ENCODE data around the gene NAV3. TPM values are rescaled to one million over a fixed set of nuclear protein-coding genes. Genes with fewer than 3 reads are reported as not detected.

NAV3 gene
- polyA plus RNA-seq, 6 donors from 2014 or later, result not detected

- Mint-ChIP-seq H3K36me3 (no peaks in the 10 kb centered on the region), H3K4me1 (no peaks in the 10 kb centered on the region), H3K27me3 (no peaks in the 10 kb centered on the region), H3K27ac (no peak overlapping the region), H3K4me3 (no peak overlapping the region), H3K9me3 (no peaks in the 10 kb centered on the region)
- ATAC-seq (ENCODE audit: low read depth in 2 of 2), result no peak
- DNase-seq, result no peak
Measured at GRCh38 chr12:78167510-78167909, 336.8 kb downstream of the NAV3 start.

DNA sequence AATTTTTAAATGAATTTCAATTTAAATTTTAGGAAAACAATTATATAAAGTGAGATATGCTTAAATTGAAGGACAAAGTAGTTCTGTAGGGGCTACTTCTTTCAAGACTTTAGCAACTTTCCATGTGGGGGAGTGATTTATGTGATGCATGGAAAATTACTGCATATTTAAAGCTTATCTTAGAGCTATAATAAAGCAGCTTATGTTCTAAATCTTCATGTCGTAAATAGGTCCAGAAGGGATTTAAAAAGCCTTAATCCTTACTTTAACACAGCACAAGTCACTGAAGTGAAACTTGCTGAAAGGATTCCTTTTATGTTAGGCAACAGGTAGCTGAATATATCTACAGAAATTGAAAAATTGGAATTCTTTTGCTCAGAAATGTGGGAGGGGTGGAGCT, 340.4 kb downstream of the NAV3 start:
- H3K36me3 Mint-ChIP-seq, result no peaks in the 10 kb centered on the region
- ATAC-seq (ENCODE audit: low read depth in 2 of 2), result no peak
- H3K9me3 Mint-ChIP-seq, result no peaks in the 10 kb centered on the region
- H3K4me3 Mint-ChIP-seq, result no peak overlapping the region
- no peak overlapping the region for H3K27ac Mint-ChIP-seq
- no peaks in the 10 kb centered on the region for H3K4me1 Mint-ChIP-seq
- DNase-seq, result no peak
- H3K27me3 Mint-ChIP-seq, result no peaks in the 10 kb centered on the region

DNA sequence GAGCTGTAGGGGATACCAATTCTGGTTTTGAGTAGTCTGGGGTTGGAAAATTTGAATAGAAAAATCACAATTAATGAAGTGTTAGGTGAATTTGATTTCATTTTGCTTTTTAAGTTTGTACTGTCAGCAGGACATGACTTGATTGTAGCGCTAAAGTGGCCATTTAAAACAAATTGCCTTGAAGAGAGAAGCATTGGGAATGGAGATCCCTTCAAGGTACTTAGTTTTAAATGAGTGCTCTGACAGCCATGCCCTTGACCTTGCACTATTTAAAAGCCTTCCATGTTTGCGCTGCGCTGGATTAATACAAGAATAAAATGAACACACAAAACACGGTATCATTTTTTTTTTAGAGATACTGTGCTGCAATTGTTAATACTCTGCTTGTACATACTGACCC, 345.9 kb downstream of the NAV3 start:
- Mint-ChIP-seq H3K36me3 (no peaks in the 10 kb centered on the region), H3K4me1 (no peaks in the 10 kb centered on the region), H3K9me3 (no peaks in the 10 kb centered on the region), H3K27me3 (peaks cover 0 to 3% (median 0%) of the 10 kb centered on the region in 3 donors), H3K4me3 (no peak overlapping the region), H3K27ac (no peak overlapping the region)
- no peak for DNase-seq
- no peak for ATAC-seq (ENCODE audit: low read depth in 2 of 2)

DNA sequence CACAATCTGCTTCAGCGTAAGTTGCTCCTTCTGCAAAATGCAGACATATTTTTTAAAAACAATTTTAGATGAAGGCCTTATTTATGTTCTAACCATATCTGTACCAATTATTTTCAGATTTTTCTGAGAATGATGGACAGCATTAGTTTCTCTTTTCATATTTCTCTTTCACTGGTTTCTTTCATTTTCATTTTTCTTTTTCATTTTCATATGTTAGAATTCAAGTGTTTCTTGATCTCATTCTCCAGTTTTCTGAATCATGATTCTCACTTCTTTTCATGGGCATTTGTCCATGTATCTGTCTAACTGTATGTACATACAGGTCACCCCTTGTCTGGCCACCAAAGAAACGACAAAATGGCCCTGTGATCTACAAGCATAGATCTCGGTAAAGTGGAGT, 346.6 kb downstream of the NAV3 start:
- H3K27me3 Mint-ChIP-seq, result peaks cover 0 to 3% (median 0%) of the 10 kb centered on the region in 3 donors
- ATAC-seq (ENCODE audit: low read depth in 2 of 2) (no peak), DNase-seq (no peak)
- H3K9me3 Mint-ChIP-seq, result no peaks in the 10 kb centered on the region
- no peaks in the 10 kb centered on the region for H3K36me3 Mint-ChIP-seq
- H3K27ac Mint-ChIP-seq, result no peak overlapping the region
- H3K4me3 Mint-ChIP-seq, result no peak overlapping the region
- no peaks in the 10 kb centered on the region for H3K4me1 Mint-ChIP-seq

DNA sequence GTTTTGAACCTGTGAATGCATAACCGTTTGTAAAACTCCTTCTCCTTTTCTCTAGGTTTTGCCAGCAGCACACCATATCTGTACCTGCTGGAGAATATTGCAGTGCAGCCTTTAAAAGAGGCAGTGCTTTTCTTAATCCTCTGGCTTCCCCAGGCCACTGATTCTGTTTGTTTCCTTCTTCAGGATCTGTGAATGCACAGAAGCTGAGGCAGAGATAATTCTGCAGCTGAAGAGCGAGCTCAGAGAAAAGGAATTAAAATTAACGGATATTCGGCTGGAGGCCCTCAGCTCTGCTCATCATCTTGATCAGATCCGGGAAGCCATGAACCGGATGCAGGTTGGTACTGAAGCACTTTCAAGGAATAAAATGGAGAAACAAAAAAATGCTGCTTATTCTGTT, 348.7 kb downstream of the NAV3 start:
- Mint-ChIP-seq H3K27me3 (peaks cover 0 to 6% (median 0%) of the 10 kb centered on the region in 3 donors), H3K4me1 (no peaks in the 10 kb centered on the region), H3K36me3 (no peaks in the 10 kb centered on the region), H3K4me3 (no peak overlapping the region), H3K27ac (no peak overlapping the region), H3K9me3 (no peaks in the 10 kb centered on the region)
- ATAC-seq (ENCODE audit: low read depth in 2 of 2), result no peak
- DNase-seq, result no peak

DNA sequence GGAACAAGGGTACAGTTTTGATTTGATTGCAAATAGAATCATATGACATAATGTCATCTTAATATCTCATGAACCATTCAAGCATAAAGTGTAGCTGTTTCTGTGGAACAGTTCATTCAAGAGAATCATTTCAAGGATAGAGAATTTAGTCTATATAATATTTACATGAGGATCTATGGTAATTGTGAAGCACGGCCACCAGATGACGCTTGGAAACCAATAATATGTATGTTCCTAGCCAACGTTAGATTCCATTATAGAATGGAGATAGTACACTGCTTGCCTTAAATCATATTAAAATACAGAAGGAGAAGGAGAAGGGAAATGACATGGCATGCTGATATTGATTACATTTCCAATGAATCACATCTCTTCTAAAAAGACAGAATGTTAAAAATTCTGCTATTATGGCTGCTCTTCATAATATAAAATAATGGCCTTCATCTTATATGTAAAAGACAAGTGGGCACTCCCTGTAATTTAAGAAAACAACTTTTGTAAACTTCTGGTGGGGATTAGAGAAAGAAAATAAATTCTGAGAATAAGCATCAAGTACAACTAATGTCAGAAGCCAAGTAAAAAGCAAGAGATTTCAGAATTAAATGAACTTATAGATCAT, 351.0 kb downstream of the NAV3 start:
- ATAC-seq (ENCODE audit: low read depth in 2 of 2) (no peak), DNase-seq (no peak)
- Mint-ChIP-seq H3K27ac (no peak overlapping the region), H3K27me3 (peaks cover 0 to 6% (median 0%) of the 10 kb centered on the region in 3 donors), H3K9me3 (no peaks in the 10 kb centered on the region), H3K4me3 (no peak overlapping the region), H3K4me1 (no peaks in the 10 kb centered on the region), H3K36me3 (no peaks in the 10 kb centered on the region)

DNA sequence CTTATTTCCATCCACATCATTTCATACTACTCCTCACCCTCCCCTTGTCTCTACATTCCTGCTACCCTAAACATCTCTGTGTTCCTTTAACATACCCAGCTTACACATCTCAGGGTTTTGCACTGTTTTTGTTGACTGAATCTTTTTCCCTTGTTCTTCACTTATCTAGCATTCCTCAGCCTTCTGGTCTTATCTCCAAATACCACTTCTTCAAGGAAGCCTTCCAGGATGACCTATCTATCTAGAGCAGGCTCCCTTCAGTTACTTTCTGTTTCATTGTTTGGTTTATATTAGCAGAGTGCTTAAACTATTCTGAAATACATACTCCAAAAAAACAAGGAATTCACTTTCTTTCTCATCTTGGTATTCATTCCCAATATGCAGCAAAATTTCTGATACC, 353.1 kb downstream of the NAV3 start:
- Mint-ChIP-seq H3K4me3 (no peak overlapping the region), H3K9me3 (no peaks in the 10 kb centered on the region), H3K27ac (no peak overlapping the region), H3K4me1 (no peaks in the 10 kb centered on the region), H3K36me3 (no peaks in the 10 kb centered on the region), H3K27me3 (peaks cover 0 to 6% (median 0%) of the 10 kb centered on the region in 3 donors)
- no peak for ATAC-seq (ENCODE audit: low read depth in 2 of 2)
- DNase-seq, result no peak

DNA sequence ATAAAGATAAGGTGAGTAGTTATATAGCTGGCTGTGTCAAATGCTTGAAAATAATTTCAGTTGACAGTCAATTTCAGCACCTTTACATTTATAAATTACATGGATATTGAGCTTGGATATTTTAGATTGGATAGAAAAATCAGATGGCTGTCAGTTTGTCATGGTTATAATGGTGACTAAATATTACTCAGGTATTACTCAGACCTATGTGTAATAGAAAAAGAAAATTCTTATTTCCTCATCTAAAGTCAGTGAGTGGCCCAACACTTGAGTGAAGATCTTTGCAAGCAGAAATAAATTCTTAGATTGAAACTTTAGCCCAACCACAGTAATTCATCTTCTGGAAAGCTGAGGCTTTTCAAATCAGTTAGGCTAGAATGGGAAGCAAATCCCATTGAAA, 354.4 kb downstream of the NAV3 start:
- no peak for DNase-seq
- H3K4me1 Mint-ChIP-seq, result no peaks in the 10 kb centered on the region
- peaks cover 0 to 5% (median 0%) of the 10 kb centered on the region in 3 donors for H3K27me3 Mint-ChIP-seq
- no peaks in the 10 kb centered on the region for H3K36me3 Mint-ChIP-seq
- no peak for ATAC-seq (ENCODE audit: low read depth in 2 of 2)
- H3K27ac Mint-ChIP-seq, result no peak overlapping the region
- peaks cover 0 to 2% (median 0%) of the 10 kb centered on the region in 7 donors for H3K9me3 Mint-ChIP-seq
- H3K4me3 Mint-ChIP-seq, result no peak overlapping the region

GRCh38 chr12:78185651-78186050, 355.0 kb downstream of the NAV3 start:
- Mint-ChIP-seq H3K9me3 (peaks cover 0 to 2% (median 0%) of the 10 kb centered on the region in 7 donors), H3K36me3 (no peaks in the 10 kb centered on the region), H3K27ac (no peak overlapping the region), H3K4me1 (no peaks in the 10 kb centered on the region), H3K27me3 (peaks cover 0 to 3% (median 0%) of the 10 kb centered on the region in 3 donors), H3K4me3 (no peak overlapping the region)
- DNase-seq, result no peak
- no peak for ATAC-seq (ENCODE audit: low read depth in 2 of 2)

DNA sequence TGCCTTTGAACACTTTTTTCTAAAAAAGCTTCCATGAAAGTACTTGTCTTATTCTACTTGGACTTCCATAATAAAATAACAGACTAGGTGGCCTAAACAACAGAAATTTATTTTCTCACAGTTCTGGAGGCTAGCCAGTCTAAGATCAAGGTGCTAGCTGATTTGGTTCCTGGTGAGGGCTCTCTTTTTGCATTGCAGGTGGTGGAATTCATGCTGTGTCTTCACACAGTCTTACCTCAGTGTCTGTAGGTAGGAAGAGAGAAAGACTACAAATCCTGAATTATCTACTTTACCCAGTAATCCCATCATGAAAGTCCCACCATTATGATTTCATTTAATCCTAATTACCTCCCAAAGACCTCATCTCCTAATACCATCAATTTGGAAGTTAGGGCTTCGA, 356.0 kb downstream of the NAV3 start:
- Mint-ChIP-seq H3K4me1 (no peaks in the 10 kb centered on the region), H3K36me3 (no peaks in the 10 kb centered on the region), H3K9me3 (peaks cover 0 to 2% (median 0%) of the 10 kb centered on the region in 7 donors), H3K27me3 (peaks cover 0 to 3% (median 0%) of the 10 kb centered on the region in 3 donors), H3K27ac (no peak overlapping the region), H3K4me3 (no peak overlapping the region)
- ATAC-seq (ENCODE audit: low read depth in 2 of 2) (no peak), DNase-seq (no peak)

- peaks cover 0 to 3% (median 0%) of the 10 kb centered on the region in 3 donors for H3K27me3 Mint-ChIP-seq
- H3K36me3 Mint-ChIP-seq, result no peaks in the 10 kb centered on the region
- ATAC-seq (ENCODE audit: low read depth in 2 of 2) (no peak), DNase-seq (no peak)
- H3K4me1 Mint-ChIP-seq, result no peaks in the 10 kb centered on the region
- peaks cover 0 to 2% (median 0%) of the 10 kb centered on the region in 7 donors for H3K9me3 Mint-ChIP-seq
- H3K27ac Mint-ChIP-seq, result no peak overlapping the region
- H3K4me3 Mint-ChIP-seq, result no peak overlapping the region
Measured at GRCh38 chr12:78187741-78188140, 357.0 kb downstream of the NAV3 start.

- Mint-ChIP-seq H3K36me3 (no peaks in the 10 kb centered on the region), H3K27ac (no peak overlapping the region), H3K9me3 (peaks cover 0 to 2% (median 0%) of the 10 kb centered on the region in 7 donors), H3K4me3 (no peak overlapping the region), H3K4me1 (no peaks in the 10 kb centered on the region), H3K27me3 (no peaks in the 10 kb centered on the region)
- ATAC-seq (ENCODE audit: low read depth in 2 of 2) (no peak), DNase-seq (no peak)
Measured at GRCh38 chr12:78189656-78190055, 359.0 kb downstream of the NAV3 start.

- H3K9me3 Mint-ChIP-seq, result peaks cover 0 to 2% (median 0%) of the 10 kb centered on the region in 7 donors
- H3K27me3 Mint-ChIP-seq, result no peaks in the 10 kb centered on the region
- DNase-seq (no peak), ATAC-seq (ENCODE audit: low read depth in 2 of 2) (no peak)
- H3K4me1 Mint-ChIP-seq, result no peaks in the 10 kb centered on the region
- H3K4me3 Mint-ChIP-seq, result no peak overlapping the region
- H3K36me3 Mint-ChIP-seq, result no peaks in the 10 kb centered on the region
- H3K27ac Mint-ChIP-seq, result no peak overlapping the region
Measured at GRCh38 chr12:78191611-78192010, 360.9 kb downstream of the NAV3 start.

GRCh38 chr12:78192979-78193378, 362.3 kb downstream of the NAV3 start:
- Mint-ChIP-seq H3K36me3 (no peaks in the 10 kb centered on the region), H3K4me3 (no peak overlapping the region), H3K4me1 (no peaks in the 10 kb centered on the region), H3K27me3 (no peaks in the 10 kb centered on the region), H3K27ac (no peak overlapping the region), H3K9me3 (peaks cover 0 to 2% (median 0%) of the 10 kb centered on the region in 7 donors)
- ATAC-seq (ENCODE audit: low read depth in 2 of 2) (no peak), DNase-seq (no peak)

- peak overlapping the region in 1 of 6 donors; percentile 2 for H3K27ac Mint-ChIP-seq
Measured at GRCh38 chr12:78194448-78194847, 363.8 kb downstream of the NAV3 start.

More at GRCh38 chr12:78194448-78194847, 363.8 kb downstream of the NAV3 start:
- Mint-ChIP-seq H3K4me3 (no peak overlapping the region), H3K36me3 (no peaks in the 10 kb centered on the region), H3K27me3 (no peaks in the 10 kb centered on the region), H3K4me1 (no peaks in the 10 kb centered on the region), H3K9me3 (no peaks in the 10 kb centered on the region)
- DNase-seq (no peak), ATAC-seq (ENCODE audit: low read depth in 2 of 2) (no peak)
